Measurements from ENCODE around the gene TMEM132E.

The TMEM132E gene

DNA sequence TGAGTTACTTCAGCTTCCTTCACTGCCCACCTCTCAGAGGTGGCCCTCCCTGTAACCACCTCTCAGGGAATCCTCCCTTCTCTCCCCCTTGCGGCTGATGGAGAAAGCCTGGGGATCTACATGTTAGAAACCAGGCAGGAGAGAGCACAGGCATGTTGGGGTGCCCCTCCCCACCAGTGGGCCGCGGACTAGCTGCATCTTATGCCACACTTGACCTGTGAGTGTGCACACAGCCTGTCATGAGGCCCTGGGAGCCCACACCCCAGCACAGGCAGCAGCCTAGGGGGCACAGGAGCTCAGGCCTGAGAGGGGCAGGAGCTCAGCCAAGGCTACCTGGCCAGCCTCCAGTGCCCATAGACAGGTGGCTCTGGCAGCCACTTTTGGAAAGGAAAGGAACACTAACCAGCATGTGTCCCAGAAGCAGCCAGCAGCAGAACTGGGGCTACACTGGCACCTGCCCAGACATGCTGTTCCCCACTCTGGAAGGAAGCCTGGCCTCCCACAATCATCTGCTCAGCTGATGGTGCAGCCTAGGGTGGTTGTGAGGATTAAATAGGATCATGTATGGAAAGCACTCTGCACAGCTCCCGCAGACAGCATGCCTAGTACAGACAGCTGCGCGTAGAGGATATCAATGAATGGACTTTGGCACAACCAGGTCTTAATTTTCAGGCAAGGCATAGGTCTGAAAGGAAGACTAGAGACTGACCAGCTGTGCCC, 60.5 kb downstream of the TMEM132E start:
- H3K27ac ChIP-seq (ENCODE audit: insufficient read depth, low read length, poor library complexity, severe bottlenecking) = no peak overlapping the region
- peaks cover 10% of the 10 kb centered on the region for H3K4me1 ChIP-seq (ENCODE audit: control insufficient read depth, insufficient read depth, low read length, poor library complexity, severe bottlenecking)
- H3K36me3 ChIP-seq (ENCODE audit: control insufficient read depth, insufficient read depth, low read length) = no peaks in the 10 kb centered on the region
- no peak for DNase-seq
- no peak overlapping the region for H3K4me3 ChIP-seq (ENCODE audit: insufficient read depth, low read depth, low read length, poor library complexity, severe bottlenecking)
- no peaks in the 10 kb centered on the region for H3K9me3 ChIP-seq (ENCODE audit: control insufficient read depth, low read length)
- peaks cover 7% of the 10 kb centered on the region for H3K27me3 ChIP-seq (replicated peaks; ENCODE audit: control insufficient read depth, insufficient read depth, low read length, poor library complexity, severe bottlenecking)

DNA sequence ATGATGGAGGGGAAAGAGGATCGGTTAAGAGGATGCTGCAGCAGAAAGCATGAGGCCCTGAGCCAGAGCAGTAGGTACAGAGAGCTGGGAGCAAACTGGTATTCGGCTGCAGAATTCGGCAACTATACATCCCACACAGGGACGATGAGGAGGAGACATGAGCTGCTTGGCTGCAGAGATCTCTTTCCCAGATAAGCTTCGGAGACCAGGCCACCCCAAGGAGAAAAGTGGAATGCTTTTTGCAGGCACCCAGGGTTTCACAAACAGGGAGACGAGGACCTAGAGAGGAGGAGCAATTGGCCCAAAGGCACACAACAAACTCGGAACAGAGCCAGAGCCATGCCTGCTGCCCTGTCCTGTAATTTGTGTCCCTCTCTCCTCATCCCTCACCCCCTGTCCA, 62.0 kb downstream of the TMEM132E start:
- Histone ChIP-seq H3K27ac (ENCODE audit: insufficient read depth, low read length, poor library complexity, severe bottlenecking) (no peak overlapping the region), H3K4me1 (ENCODE audit: control insufficient read depth, insufficient read depth, low read length, poor library complexity, severe bottlenecking) (peaks cover 10% of the 10 kb centered on the region), H3K27me3 (replicated peaks; ENCODE audit: control insufficient read depth, insufficient read depth, low read length, poor library complexity, severe bottlenecking) (peaks cover 7% of the 10 kb centered on the region), H3K36me3 (ENCODE audit: control insufficient read depth, insufficient read depth, low read length) (no peaks in the 10 kb centered on the region), H3K4me3 (ENCODE audit: insufficient read depth, low read depth, low read length, poor library complexity, severe bottlenecking) (no peak overlapping the region), H3K9me3 (ENCODE audit: control insufficient read depth, low read length) (no peaks in the 10 kb centered on the region)
- no peak for DNase-seq

DNA sequence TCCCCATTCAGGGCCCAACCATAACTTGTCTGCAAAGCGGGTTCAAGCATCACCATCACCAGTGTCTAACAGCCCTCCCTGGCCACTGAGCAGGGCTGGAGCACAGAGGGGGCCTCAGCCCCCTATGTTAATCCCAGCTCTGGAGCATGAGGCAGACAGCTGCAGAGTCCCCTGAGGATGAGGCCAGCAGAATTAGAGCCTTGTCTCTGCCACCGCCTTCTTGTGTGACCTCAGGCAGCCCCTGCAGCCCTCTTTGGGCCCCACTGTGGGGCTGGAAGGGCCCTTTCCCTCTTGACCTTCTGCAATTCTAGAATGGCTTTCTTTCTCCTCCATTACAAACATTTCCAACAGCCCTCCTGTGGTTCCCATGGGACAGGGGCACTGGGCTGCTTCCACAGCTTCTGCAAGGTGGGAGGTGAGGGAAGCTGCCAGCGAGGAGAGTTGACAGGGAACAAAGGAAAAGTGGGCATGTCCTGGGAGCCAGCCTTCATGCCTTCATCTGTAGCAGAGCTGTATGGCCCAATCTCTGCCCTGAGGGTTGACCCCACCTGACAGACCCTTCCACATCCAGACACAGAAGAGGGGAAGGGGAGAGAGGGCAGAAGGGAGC, 65.7 kb downstream of the TMEM132E start:
- Histone ChIP-seq H3K27ac (ENCODE audit: insufficient read depth, low read length, poor library complexity, severe bottlenecking) (no peak overlapping the region), H3K4me1 (ENCODE audit: control insufficient read depth, insufficient read depth, low read length, poor library complexity, severe bottlenecking) (no peaks in the 10 kb centered on the region), H3K36me3 (ENCODE audit: control insufficient read depth, insufficient read depth, low read length) (no peaks in the 10 kb centered on the region), H3K27me3 (replicated peaks; ENCODE audit: control insufficient read depth, insufficient read depth, low read length, poor library complexity, severe bottlenecking) (peaks cover 4% of the 10 kb centered on the region), H3K4me3 (ENCODE audit: insufficient read depth, low read depth, low read length, poor library complexity, severe bottlenecking) (no peak overlapping the region), H3K9me3 (ENCODE audit: control insufficient read depth, low read length) (no peaks in the 10 kb centered on the region)
- DNase-seq = no peak

DNA sequence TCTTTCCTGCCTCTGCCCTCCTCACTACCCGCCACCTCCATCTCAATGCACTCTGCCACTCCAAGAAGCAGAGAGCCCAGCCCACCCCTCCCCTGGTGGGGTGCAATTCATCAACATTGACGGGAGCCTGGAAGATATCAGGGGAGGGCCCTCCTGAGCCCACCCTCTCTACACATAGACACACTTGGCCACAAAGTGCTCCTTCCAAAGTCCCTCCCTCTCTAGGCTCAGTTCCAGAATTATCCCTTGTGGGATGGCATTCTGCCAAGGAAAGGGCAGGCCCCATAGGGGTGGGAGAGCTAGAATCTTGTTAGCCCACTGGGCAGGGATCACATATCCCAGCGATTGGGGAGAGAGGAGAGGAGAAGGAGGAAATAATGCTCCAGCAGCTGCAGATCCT, 66.2 kb downstream of the TMEM132E start:
- Histone ChIP-seq H3K36me3 (ENCODE audit: control insufficient read depth, insufficient read depth, low read length) (no peaks in the 10 kb centered on the region), H3K9me3 (ENCODE audit: control insufficient read depth, low read length) (no peaks in the 10 kb centered on the region), H3K4me1 (ENCODE audit: control insufficient read depth, insufficient read depth, low read length, poor library complexity, severe bottlenecking) (no peaks in the 10 kb centered on the region), H3K27me3 (replicated peaks; ENCODE audit: control insufficient read depth, insufficient read depth, low read length, poor library complexity, severe bottlenecking) (peaks cover 4% of the 10 kb centered on the region), H3K4me3 (ENCODE audit: insufficient read depth, low read depth, low read length, poor library complexity, severe bottlenecking) (no peak overlapping the region), H3K27ac (ENCODE audit: insufficient read depth, low read length, poor library complexity, severe bottlenecking) (no peak overlapping the region)
- DNase-seq = no peak

DNA sequence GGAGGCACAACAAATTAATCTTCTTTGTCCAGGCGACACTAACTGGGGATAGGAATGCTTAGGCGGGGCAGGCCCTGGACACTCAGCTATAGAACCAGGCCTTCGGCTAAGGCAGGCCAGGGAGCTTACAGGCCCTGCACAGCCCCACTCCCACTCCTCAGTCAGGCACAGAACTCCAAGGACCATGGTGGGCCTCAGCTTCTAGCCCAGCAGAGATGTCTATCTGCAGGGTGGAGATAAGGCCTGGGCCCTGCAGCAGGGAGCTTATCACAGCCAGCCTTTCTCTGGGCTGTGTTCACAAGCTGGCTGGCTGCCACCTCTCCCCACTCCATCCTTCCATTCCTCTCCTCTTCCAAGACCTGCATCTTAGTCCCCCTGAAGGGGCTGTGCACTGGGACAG, 68.1 kb downstream of the TMEM132E start:
- no peak overlapping the region for H3K4me3 ChIP-seq (ENCODE audit: insufficient read depth, low read depth, low read length, poor library complexity, severe bottlenecking)
- DNase-seq = no peak
- no peak overlapping the region for H3K27ac ChIP-seq (ENCODE audit: insufficient read depth, low read length, poor library complexity, severe bottlenecking)
- no peaks in the 10 kb centered on the region for H3K36me3 ChIP-seq (ENCODE audit: control insufficient read depth, insufficient read depth, low read length)
- no peaks in the 10 kb centered on the region for H3K4me1 ChIP-seq (ENCODE audit: control insufficient read depth, insufficient read depth, low read length, poor library complexity, severe bottlenecking)
- H3K27me3 ChIP-seq (replicated peaks; ENCODE audit: control insufficient read depth, insufficient read depth, low read length, poor library complexity, severe bottlenecking) = peaks cover 4% of the 10 kb centered on the region
- H3K9me3 ChIP-seq (ENCODE audit: control insufficient read depth, low read length) = no peaks in the 10 kb centered on the region

DNA sequence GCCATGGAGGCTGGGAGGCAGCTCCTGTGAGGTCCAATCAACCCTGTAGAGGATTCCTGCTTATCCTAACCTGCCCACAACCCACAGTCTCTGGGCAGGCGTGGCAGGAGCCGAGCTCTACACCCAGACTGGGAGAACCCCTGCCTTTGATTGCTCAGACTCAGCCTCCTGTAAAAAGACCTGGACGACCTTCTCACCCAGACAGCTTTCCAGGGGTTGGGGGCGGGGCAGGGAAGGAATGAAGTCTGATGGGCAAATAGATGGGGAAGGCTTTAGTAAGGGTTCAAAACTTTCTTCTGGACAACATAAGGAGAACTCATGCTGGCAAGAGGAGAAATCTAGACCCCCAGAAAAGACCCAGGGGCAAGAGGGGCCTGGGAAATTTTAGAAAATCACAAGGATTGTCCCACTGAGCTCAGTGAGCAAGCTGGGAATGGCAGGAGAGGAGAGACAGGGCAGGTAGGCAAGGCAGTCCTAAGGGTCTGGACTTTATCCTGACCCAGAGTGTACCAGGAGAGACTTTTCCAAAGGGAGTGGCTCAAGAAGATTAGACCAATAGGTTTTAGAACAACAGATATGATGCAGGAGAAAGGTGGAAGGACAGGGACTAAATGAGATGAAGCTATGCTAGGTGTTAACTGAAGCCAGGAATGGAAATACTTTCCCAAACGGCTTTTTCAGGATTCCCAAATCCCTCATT, 70.8 kb downstream of the TMEM132E start:
- H3K4me3 ChIP-seq (ENCODE audit: insufficient read depth, low read depth, low read length, poor library complexity, severe bottlenecking) = no peak overlapping the region
- H3K27ac ChIP-seq (ENCODE audit: insufficient read depth, low read length, poor library complexity, severe bottlenecking) = no peak overlapping the region
- DNase-seq = no peak
- H3K9me3 ChIP-seq (ENCODE audit: control insufficient read depth, low read length) = no peaks in the 10 kb centered on the region
- no peaks in the 10 kb centered on the region for H3K4me1 ChIP-seq (ENCODE audit: control insufficient read depth, insufficient read depth, low read length, poor library complexity, severe bottlenecking)
- no peaks in the 10 kb centered on the region for H3K27me3 ChIP-seq (replicated peaks; ENCODE audit: control insufficient read depth, insufficient read depth, low read length, poor library complexity, severe bottlenecking)
- no peaks in the 10 kb centered on the region for H3K36me3 ChIP-seq (ENCODE audit: control insufficient read depth, insufficient read depth, low read length)

DNA sequence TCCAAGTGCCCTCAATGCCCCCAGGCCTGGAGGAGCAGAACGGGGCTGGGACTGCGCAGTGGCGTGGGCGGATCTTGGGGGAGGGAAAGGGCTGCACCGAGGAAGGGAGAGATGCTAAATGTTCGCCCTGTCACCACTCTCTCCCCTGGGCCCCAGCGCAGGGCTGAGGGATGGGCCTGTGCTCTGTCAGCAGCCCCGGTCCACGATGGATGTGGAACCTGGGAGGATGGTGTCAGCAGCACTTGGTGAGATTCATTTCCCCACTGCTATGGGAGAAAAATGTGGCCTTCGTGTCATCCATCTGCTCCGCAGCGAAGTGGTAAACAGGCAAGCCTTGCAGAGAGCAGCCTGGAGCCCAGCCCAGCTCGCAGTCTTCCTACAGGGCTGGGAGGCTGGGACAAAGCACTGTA, 72.0 kb downstream of the TMEM132E start:
- no peaks in the 10 kb centered on the region for H3K9me3 ChIP-seq (ENCODE audit: control insufficient read depth, low read length)
- no peak overlapping the region for H3K4me3 ChIP-seq (ENCODE audit: insufficient read depth, low read depth, low read length, poor library complexity, severe bottlenecking)
- no peaks in the 10 kb centered on the region for H3K27me3 ChIP-seq (replicated peaks; ENCODE audit: control insufficient read depth, insufficient read depth, low read length, poor library complexity, severe bottlenecking)
- H3K36me3 ChIP-seq (ENCODE audit: control insufficient read depth, insufficient read depth, low read length) = no peaks in the 10 kb centered on the region
- DNase-seq = no peak
- no peaks in the 10 kb centered on the region for H3K4me1 ChIP-seq (ENCODE audit: control insufficient read depth, insufficient read depth, low read length, poor library complexity, severe bottlenecking)
- H3K27ac ChIP-seq (ENCODE audit: insufficient read depth, low read length, poor library complexity, severe bottlenecking) = no peak overlapping the region

DNA sequence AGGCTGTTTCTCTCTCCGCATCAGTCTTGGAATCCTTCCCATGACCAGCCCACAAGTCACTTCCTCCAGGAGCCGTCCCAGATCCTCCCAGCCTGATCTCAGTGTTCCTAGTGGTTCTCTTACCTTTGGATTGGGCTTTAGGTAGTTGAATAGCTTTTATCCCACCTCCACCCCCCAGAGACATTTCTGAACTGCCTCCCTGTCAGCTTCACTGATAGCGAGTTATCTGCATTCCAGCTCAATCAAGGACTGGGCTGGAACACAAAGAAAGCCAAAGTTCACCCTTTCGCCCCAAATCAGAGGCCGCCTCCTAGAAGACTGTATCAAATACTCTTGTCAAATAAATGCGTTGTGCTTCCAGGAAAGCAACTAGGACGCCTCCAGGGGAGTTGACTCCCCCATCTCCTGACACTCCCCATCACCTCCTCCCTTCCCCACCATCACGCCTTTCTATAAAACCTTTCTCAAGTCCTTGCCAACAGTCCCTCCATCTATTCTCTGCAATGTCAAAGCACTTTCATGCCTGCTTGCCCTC, 72.7 kb downstream of the TMEM132E start:
- H3K36me3 ChIP-seq (ENCODE audit: control insufficient read depth, insufficient read depth, low read length) = no peaks in the 10 kb centered on the region
- H3K27ac ChIP-seq (ENCODE audit: insufficient read depth, low read length, poor library complexity, severe bottlenecking) = no peak overlapping the region
- no peaks in the 10 kb centered on the region for H3K27me3 ChIP-seq (replicated peaks; ENCODE audit: control insufficient read depth, insufficient read depth, low read length, poor library complexity, severe bottlenecking)

DNA sequence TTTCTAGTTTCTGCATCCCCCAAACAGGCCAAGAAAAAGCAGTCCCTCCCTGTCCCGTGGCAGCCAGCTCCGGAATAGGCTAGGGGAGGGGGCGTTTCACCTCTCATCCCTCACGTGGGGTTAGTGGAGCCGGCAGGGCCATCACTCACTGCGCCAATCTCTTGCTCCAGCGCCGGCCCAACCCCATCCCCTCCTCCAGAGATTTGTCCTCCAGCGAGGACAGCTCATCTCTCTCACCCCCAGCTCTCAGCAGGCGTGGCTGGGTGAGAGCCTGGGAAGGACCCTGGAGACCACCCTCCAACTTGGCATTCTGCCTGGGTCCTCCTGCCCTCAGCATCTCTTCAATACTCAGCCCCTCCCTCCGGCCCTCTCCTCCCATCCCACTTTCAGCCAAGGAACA, 74.1 kb downstream of the TMEM132E start:
- Histone ChIP-seq H3K27ac (ENCODE audit: insufficient read depth, low read length, poor library complexity, severe bottlenecking) (no peak overlapping the region), H3K36me3 (ENCODE audit: control insufficient read depth, insufficient read depth, low read length) (no peaks in the 10 kb centered on the region), H3K4me3 (ENCODE audit: insufficient read depth, low read depth, low read length, poor library complexity, severe bottlenecking) (no peak overlapping the region), H3K27me3 (replicated peaks; ENCODE audit: control insufficient read depth, insufficient read depth, low read length, poor library complexity, severe bottlenecking) (no peaks in the 10 kb centered on the region), H3K4me1 (ENCODE audit: control insufficient read depth, insufficient read depth, low read length, poor library complexity, severe bottlenecking) (no peaks in the 10 kb centered on the region), H3K9me3 (ENCODE audit: control insufficient read depth, low read length) (no peaks in the 10 kb centered on the region)
- no peak for DNase-seq

More for the DNA sequence above, 72.7 kb downstream of the TMEM132E start:
- Histone ChIP-seq H3K9me3 (ENCODE audit: control insufficient read depth, low read length) (no peaks in the 10 kb centered on the region), H3K4me3 (ENCODE audit: insufficient read depth, low read depth, low read length, poor library complexity, severe bottlenecking) (no peak overlapping the region), H3K4me1 (ENCODE audit: control insufficient read depth, insufficient read depth, low read length, poor library complexity, severe bottlenecking) (no peaks in the 10 kb centered on the region)
- DNase-seq = no peak
